ENCODE data around the gene MMS22L. TPM values are rescaled to one million over a fixed set of nuclear protein-coding genes. Genes with fewer than 3 reads are reported as not detected.

The MMS22L gene
- 5.0 TPM for polyA plus RNA-seq (ENCODE audit: insufficient read length)

GRCh38 chr6:97282726-97283617 is at the start of gene MMS22L:
Gene MMS22L, minus strand, starts transcription at chr6:97283216. Its CDS starts 739 bp downstream, at chr6:97282477.
- DNase-seq (ENCODE audit: low read depth) = peak; percentile 94

- no peak for DNase-seq (ENCODE audit: low read depth)
Observed at GRCh38 chr6:97322811-97323210, 39.8 kb upstream of the MMS22L start.

- DNase-seq (ENCODE audit: low read depth) = no peak
Observed at GRCh38 chr6:97322226-97322625, 39.2 kb upstream of the MMS22L start.

- DNase-seq (ENCODE audit: low read depth) = no peak
Observed at GRCh38 chr6:97316978-97317377, 34.0 kb upstream of the MMS22L start.

GRCh38 chr6:97312241-97312640 is 29.2 kb upstream of the MMS22L start:
- no peak for DNase-seq (ENCODE audit: low read depth)

- DNase-seq (ENCODE audit: low read depth) = no peak
Observed at GRCh38 chr6:97306544-97307320, 23.7 kb upstream of the MMS22L start.

- DNase-seq (ENCODE audit: low read depth) = no peak
Observed at GRCh38 chr6:97305414-97306066, 22.5 kb upstream of the MMS22L start.

GRCh38 chr6:97304701-97305100 is 21.7 kb upstream of the MMS22L start:
- no peak for DNase-seq (ENCODE audit: low read depth)

GRCh38 chr6:97294451-97294850 is 11.4 kb upstream of the MMS22L start:
- no peak for DNase-seq (ENCODE audit: low read depth)

- no peak for DNase-seq (ENCODE audit: low read depth)
Observed at GRCh38 chr6:97293198-97293696, 10.2 kb upstream of the MMS22L start.

GRCh38 chr6:97292671-97293070 is 9.7 kb upstream of the MMS22L start:
- DNase-seq (ENCODE audit: low read depth) = no peak

GRCh38 chr6:97291896-97292295 is 8.9 kb upstream of the MMS22L start:
- no peak for DNase-seq (ENCODE audit: low read depth)

GRCh38 chr6:97289332-97289731 is 6.3 kb upstream of the MMS22L start:
- DNase-seq (ENCODE audit: low read depth) = no peak

- DNase-seq (ENCODE audit: low read depth) = no peak
Observed at GRCh38 chr6:97288188-97288587, 5.2 kb upstream of the MMS22L start.

- no peak for DNase-seq (ENCODE audit: low read depth)
Observed at GRCh38 chr6:97282238-97282725, 734 bp downstream of the MMS22L start.

GRCh38 chr6:97280766-97281165 is 2.2 kb downstream of the MMS22L start:
- DNase-seq (ENCODE audit: low read depth) = no peak

GRCh38 chr6:97275804-97276203 is 7.2 kb downstream of the MMS22L start:
- DNase-seq (ENCODE audit: low read depth) = no peak

- DNase-seq (ENCODE audit: low read depth) = no peak
Observed at GRCh38 chr6:97269821-97270220, 13.2 kb downstream of the MMS22L start.

GRCh38 chr6:97262676-97263075 is 20.3 kb downstream of the MMS22L start:
- DNase-seq (ENCODE audit: low read depth) = no peak

- DNase-seq (ENCODE audit: low read depth) = no peak
Observed at GRCh38 chr6:97246842-97247241, 36.2 kb downstream of the MMS22L start.

- no peak for DNase-seq (ENCODE audit: low read depth)
Observed at GRCh38 chr6:97240222-97240621, 42.8 kb downstream of the MMS22L start.

GRCh38 chr6:97231911-97232310 is 51.1 kb downstream of the MMS22L start:
- no peak for DNase-seq (ENCODE audit: low read depth)

Measured in forelimb muscle (tissue), 1 donor.